Measurements from ENCODE around the gene MYH9. TPM values are rescaled to one million over a fixed set of nuclear protein-coding genes. Genes with fewer than 3 reads are reported as not detected.
A peak's percentile ranks its signal among the peaks of the same experiment; 100 is the strongest.

The MYH9 gene
- total RNA-seq, 2 experiments from 2014 or later = 624 to 679 TPM

DNA sequence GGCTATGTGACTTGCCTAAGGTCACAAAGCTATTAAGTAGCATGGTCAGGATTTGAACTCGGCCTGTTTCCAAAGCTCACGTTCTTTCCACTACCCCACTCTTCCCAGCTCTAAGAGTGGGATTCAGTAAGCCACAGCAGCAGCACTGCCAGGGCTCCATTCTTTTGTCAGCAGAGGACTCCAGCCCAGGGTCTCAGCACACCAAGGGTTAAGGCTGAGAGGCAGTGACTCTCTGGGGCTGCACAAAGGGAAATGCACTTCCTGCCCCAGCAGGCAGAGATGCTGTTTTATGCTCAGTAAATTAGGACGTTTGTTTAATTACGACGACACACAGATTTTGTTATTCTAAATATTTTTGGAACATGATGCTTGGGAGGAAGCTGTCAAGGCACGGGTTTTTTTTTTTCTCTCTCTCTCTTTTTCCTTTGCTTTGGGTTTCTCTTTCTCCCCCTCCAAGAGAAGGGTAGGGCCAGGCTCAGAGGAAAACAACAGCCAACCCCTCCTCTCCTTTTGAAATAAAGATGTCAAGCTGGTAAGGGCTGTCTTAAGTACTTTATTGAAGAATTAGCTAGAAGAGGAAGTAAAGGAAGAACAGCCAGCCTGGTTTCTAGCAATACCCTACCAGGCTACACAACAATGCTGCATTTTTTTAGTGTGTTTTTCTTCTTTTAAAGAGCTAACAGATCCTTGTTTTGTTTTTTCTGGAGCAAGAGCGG lies 2.8 kb downstream of the MYH9 start:
- Mint-ChIP-seq H3K27ac (peak overlapping the region; percentile 96), H3K4me3 (peak overlapping the region; percentile 92), H3K4me1 (ENCODE audit: low read depth) (peaks cover 51% of the 10 kb centered on the region), H3K9me3 (no peaks in the 10 kb centered on the region), H3K27me3 (no peaks in the 10 kb centered on the region), H3K36me3 (ENCODE audit: low read depth) (peaks cover 55% of the 10 kb centered on the region)
- DNase-seq = peak; percentile 62
- TF ChIP-seq, protein P1, sequence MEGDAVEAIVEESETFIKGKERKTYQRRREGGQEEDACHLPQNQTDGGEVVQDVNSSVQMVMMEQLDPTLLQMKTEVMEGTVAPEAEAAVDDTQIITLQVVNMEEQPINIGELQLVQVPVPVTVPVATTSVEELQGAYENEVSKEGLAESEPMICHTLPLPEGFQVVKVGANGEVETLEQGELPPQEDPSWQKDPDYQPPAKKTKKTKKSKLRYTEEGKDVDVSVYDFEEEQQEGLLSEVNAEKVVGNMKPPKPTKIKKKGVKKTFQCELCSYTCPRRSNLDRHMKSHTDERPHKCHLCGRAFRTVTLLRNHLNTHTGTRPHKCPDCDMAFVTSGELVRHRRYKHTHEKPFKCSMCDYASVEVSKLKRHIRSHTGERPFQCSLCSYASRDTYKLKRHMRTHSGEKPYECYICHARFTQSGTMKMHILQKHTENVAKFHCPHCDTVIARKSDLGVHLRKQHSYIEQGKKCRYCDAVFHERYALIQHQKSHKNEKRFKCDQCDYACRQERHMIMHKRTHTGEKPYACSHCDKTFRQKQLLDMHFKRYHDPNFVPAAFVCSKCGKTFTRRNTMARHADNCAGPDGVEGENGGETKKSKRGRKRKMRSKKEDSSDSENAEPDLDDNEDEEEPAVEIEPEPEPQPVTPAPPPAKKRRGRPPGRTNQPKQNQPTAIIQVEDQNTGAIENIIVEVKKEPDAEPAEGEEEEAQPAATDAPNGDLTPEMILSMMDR (IDR thresholded peaks at IDR 0.05) = no peak
- ATAC-seq = no peak
- CTCF ChIA-PET = interaction anchor here (0.7 to 3.3 kb wide), 16 partner anchors 10 to 102 kb away, joined by 3 to 19 read pairs (median 4); no protein-coding TSS in a partner anchor
- POLR2A ChIA-PET = interaction anchor here (0.7 to 42.1 kb wide), 10 partner anchors 8 to 319 kb away, joined by 3 to 1125 read pairs (median 6); no protein-coding TSS in a partner anchor
- intact Hi-C loops (cut with micrococcal nuclease) = no loop called here

DNA sequence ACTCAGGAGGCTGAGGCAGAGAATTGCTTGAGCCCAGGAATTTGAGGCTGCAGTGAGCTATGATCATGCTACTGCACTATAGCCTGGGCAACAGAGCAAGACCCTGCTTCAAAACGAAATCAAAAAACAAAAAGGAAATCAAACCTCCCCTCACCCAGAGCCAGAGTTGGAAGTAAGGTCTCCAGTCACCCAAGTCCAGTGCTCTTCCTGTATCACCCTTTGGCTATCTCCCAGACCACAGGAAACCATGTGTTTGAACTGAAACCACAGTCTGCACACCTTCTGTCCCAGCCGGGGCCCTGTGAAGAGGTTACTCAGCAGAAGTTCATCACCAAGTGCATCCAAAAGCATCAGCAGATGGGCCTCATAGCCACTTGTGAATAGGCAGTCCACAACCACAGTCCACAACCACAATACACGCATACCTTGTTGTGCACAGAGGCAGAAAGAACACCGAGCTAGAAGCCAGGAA lies 4.6 kb downstream of the MYH9 start:
- H3K4me3 Mint-ChIP-seq = peak overlapping the region; percentile 92
- H3K36me3 Mint-ChIP-seq (ENCODE audit: low read depth) = peaks cover 69% of the 10 kb centered on the region
- ATAC-seq (no peak), DNase-seq (peak; percentile 86)
- TF ChIP-seq, protein P1 (IDR thresholded peaks at IDR 0.05) = no peak
- ChIA-PET CTCF (interaction anchor here (1.0 to 3.3 kb wide), 5 partner anchors 14 to 103 kb away, joined by 3 to 19 read pairs (median 4); no protein-coding TSS in a partner anchor), POLR2A (interaction anchor here (0.7 to 42.1 kb wide), 5 partner anchors 8 to 82 kb away, joined by 4 to 1125 read pairs (median 6); no protein-coding TSS in a partner anchor)
- peak overlapping the region; percentile 95 for H3K27ac Mint-ChIP-seq
- no peaks in the 10 kb centered on the region for H3K9me3 Mint-ChIP-seq
- no peaks in the 10 kb centered on the region for H3K27me3 Mint-ChIP-seq
- H3K4me1 Mint-ChIP-seq (ENCODE audit: low read depth) = peaks cover 63% of the 10 kb centered on the region
- intact Hi-C loops (cut with micrococcal nuclease) = no loop called here

DNA sequence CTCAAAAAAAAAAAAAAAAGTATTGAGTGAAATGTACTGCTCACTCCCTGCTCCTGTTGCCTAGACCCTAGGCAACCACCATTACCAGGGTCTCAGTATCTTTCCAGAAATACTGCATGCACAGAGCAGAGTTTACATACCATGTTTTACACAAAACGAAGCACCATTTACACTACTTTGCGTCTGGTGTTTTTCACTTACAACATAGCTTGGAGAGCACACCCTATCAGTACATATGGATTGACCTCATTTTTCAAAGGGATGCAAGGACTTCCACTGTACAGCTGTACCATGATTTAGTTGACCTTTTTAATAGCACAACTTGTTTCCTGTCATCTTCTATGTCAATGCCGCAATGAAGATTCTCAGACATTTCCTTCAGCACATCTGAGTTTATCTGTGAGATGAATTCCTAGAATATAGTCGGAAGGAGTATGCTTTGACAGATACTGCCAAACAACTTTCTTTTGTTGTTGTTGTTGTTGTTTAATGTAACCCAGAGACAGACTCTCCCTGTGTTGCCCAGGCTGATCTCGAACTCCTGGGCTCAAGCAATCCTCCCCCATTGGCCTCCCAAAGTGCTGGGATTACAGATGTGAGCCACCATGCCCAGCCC lies 6.1 kb downstream of the MYH9 start:
- ChIA-PET POLR2A (interaction anchor here (1.1 to 42.1 kb wide), 4 partner anchors 11 to 82 kb away, joined by 4 to 1125 read pairs (median 16); no protein-coding TSS in a partner anchor), CTCF (interaction anchor here (1.0 to 3.3 kb wide), 5 partner anchors 11 to 89 kb away, joined by 3 to 12 read pairs (median 10); no protein-coding TSS in a partner anchor)
- peak overlapping the region; percentile 58 for H3K4me3 Mint-ChIP-seq
- H3K27me3 Mint-ChIP-seq = no peaks in the 10 kb centered on the region
- peaks cover 79% of the 10 kb centered on the region for H3K4me1 Mint-ChIP-seq (ENCODE audit: low read depth)
- intact Hi-C loops (cut with micrococcal nuclease) = no loop called here
- H3K9me3 Mint-ChIP-seq = no peaks in the 10 kb centered on the region
- TF ChIP-seq, protein P1 (IDR thresholded peaks at IDR 0.05) = no peak
- peak overlapping the region; percentile 96 for H3K27ac Mint-ChIP-seq
- no peak for ATAC-seq
- H3K36me3 Mint-ChIP-seq (ENCODE audit: low read depth) = peaks cover 80% of the 10 kb centered on the region
- no peak for DNase-seq

DNA sequence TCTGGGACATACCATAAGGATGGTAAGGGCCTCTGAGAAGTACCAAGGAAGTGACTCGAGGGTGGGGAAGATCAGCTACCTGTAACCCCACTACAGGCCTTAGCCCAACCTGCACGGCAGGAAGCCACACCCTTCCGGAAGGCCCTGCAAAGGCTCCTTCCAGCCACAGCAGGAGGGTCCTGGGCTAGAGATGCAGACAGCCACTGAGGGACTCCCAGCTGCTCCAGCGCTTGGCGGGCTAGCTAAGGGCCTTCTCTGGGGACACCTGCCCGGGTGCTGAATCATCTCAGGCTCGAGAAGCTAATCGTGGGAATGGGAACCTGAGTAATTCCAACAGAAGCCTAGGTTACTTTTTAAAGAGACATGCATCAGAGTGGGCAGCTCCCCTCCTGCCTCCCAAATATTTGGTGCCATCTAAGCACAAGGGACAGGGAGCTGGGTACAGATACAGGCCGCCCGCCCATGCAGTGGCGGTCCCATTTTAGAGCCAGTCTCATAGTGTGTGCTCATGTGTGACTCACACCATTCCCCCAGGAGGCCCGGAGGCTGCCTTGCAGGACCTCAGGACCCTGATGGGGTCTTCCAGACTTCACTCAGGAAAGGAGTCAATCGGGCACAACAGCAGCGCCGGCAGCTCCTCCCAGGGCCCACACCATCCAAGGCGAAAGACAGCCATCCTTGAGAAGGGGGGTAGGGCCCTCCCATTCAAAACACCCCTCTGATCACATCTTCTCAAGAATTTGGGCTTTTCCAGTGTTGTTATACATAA lies 8.0 kb downstream of the MYH9 start:
- TF ChIP-seq, protein P1 (IDR thresholded peaks at IDR 0.05) = no peak
- CTCF ChIA-PET = interaction anchor here (0.6 to 4.5 kb wide), 11 partner anchors 10 to 107 kb away, joined by 3 to 30 read pairs (median 6); no protein-coding TSS in a partner anchor
- DNase-seq = peak; percentile 61
- peak overlapping the region; percentile 72 for H3K4me3 Mint-ChIP-seq
- H3K27ac Mint-ChIP-seq = peak overlapping the region; percentile 96
- no peaks in the 10 kb centered on the region for H3K27me3 Mint-ChIP-seq
- no peaks in the 10 kb centered on the region for H3K9me3 Mint-ChIP-seq
- POLR2A ChIA-PET = interaction anchor here (0.8 to 42.1 kb wide), 5 partner anchors 9 to 102 kb away, joined by 3 to 1125 read pairs (median 26); partner anchors contain the start of gene TXN2
- H3K36me3 Mint-ChIP-seq (ENCODE audit: low read depth) = peaks cover 75% of the 10 kb centered on the region
- intact Hi-C loops (cut with micrococcal nuclease) = loop anchor here (5.0 kb wide), 1 partner anchor 47 kb away; no protein-coding TSS in a partner anchor
- peaks cover 86% of the 10 kb centered on the region for H3K4me1 Mint-ChIP-seq (ENCODE audit: low read depth)
- peak; percentile 29 for ATAC-seq
